ENCODE data around the gene CIAO2B. TPM values are rescaled to one million over a fixed set of nuclear protein-coding genes. Genes with fewer than 3 reads are reported as not detected.

Gene CIAO2B
- polyA plus RNA-seq, 1 donor (not counting 4 experiments of a cell fraction or from before 2014, with no cell fraction given) = 105 TPM

DNA sequence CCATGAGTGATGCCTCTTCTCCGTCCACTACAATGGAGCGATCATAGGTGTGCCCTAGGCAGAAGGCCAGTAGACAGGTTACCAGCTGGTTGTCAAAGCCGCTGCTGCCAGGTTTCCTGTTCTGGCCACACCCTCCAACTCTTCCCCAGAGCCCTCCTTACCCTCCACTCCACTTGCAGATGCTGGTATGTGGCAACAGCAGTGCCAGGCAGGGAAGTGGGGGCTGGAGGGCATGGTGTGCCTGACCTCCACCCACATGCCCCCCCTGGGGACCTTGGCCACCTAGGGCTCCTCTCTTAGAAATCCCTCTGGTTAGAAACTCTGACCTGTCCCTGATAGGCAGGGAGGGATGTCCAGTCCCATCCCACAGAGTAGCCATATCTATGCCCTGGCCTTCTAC is 10.3 kb downstream of the CIAO2B start:
- Histone ChIP-seq H3K36me3 (ENCODE audit: control insufficient read depth in 2 of 2, extremely low read depth in 1 of 2, insufficient read depth in 2 of 2, low read length in 2 of 2) (no peaks in the 10 kb centered on the region), H3K27ac (ENCODE audit: control insufficient read depth, insufficient read depth, low read length) (no peak overlapping the region), H3K9me3 (ENCODE audit: control insufficient read depth, low read depth, low read length) (no peaks in the 10 kb centered on the region), H4K20me1 (ENCODE audit: control insufficient read depth, extremely low read depth, insufficient read depth, low read length) (no peaks in the 10 kb centered on the region), H3K9ac (ENCODE audit: control insufficient read depth, extremely low read depth, insufficient read depth, low read length) (no peak overlapping the region), H3K27me3 (ENCODE audit: control insufficient read depth, extremely low read depth, insufficient read depth, low read length) (peaks cover 44% of the 10 kb centered on the region), H3K4me2 (ENCODE audit: control insufficient read depth, extremely low read depth, insufficient read depth, low read depth, low read length) (no peak overlapping the region), H3K9me1 (ENCODE audit: control insufficient read depth, extremely low read depth, insufficient read depth, low read length) (no peaks in the 10 kb centered on the region), H3K4me1 (ENCODE audit: control insufficient read depth, extremely low read depth, insufficient read depth, low read length) (peaks cover 22% of the 10 kb centered on the region), H2AFZ (ENCODE audit: control insufficient read depth, low read length) (no peak overlapping the region), H3K79me2 (ENCODE audit: control insufficient read depth, insufficient read depth, low read length) (no peaks in the 10 kb centered on the region), H3K4me3 (ENCODE audit: control insufficient read depth in 2 of 3, extremely low read depth in 1 of 3, insufficient read depth in 2 of 3, low read depth in 1 of 3, low read length in 3 of 3) (no peak overlapping the region)
- dilution Hi-C loops (cut with MboI; ENCODE audit: extremely low pct_ligation_motif_present, low sequenced_read_pairs) = no loop called here
- FAIRE-seq (no peak), DNase-seq (ENCODE audit: low read depth, low spot score) (no peak)
- TF ChIP-seq, protein P1, sequence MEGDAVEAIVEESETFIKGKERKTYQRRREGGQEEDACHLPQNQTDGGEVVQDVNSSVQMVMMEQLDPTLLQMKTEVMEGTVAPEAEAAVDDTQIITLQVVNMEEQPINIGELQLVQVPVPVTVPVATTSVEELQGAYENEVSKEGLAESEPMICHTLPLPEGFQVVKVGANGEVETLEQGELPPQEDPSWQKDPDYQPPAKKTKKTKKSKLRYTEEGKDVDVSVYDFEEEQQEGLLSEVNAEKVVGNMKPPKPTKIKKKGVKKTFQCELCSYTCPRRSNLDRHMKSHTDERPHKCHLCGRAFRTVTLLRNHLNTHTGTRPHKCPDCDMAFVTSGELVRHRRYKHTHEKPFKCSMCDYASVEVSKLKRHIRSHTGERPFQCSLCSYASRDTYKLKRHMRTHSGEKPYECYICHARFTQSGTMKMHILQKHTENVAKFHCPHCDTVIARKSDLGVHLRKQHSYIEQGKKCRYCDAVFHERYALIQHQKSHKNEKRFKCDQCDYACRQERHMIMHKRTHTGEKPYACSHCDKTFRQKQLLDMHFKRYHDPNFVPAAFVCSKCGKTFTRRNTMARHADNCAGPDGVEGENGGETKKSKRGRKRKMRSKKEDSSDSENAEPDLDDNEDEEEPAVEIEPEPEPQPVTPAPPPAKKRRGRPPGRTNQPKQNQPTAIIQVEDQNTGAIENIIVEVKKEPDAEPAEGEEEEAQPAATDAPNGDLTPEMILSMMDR (optimal IDR thresholded peaks at IDR 0.05 in 1 of 3, IDR thresholded peaks at IDR 0.05 in 1 of 3, conservative IDR thresholded peaks at IDR 0.05 in 1 of 3; ENCODE audit: extremely low read depth in 1 of 3, insufficient read depth in 2 of 3, low read length in 3 of 3) = no peak
- TF ChIP-seq EZH2 (IDR thresholded peaks at IDR 0.05; ENCODE audit: low read length) = peak; percentile 57

DNA sequence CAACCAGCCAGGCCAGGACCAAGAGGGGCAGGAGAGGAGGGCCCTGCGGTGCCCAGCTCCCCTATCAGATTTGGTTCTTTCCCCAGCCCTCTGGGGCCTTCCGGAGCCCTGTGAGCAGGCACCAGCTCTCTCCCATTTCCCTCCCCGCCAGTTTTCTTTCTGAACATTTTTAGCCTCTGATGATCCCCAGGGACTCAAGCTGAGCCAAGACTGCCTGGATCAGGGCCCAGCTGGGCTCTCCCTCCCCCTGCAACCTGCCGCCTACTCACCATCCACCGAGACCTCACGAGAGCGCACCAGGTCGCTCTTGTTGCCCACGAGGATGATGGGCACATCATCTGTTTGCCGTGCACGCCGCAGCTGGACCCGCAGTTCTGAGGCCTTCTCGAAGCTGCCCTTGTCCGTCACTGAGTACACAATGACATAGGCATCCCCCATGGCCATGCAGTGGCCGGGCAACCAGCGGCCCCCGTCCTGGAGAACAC is 10.9 kb downstream of the CIAO2B start:
- no peak for TF ChIP-seq EZH2 (IDR thresholded peaks at IDR 0.05; ENCODE audit: low read length)
- H2AFZ ChIP-seq (ENCODE audit: control insufficient read depth, low read length) = no peak overlapping the region
- H4K20me1 ChIP-seq (ENCODE audit: control insufficient read depth, extremely low read depth, insufficient read depth, low read length) = no peaks in the 10 kb centered on the region
- no peaks in the 10 kb centered on the region for H3K36me3 ChIP-seq (ENCODE audit: control insufficient read depth in 2 of 2, extremely low read depth in 1 of 2, insufficient read depth in 2 of 2, low read length in 2 of 2)
- H3K9me1 ChIP-seq (ENCODE audit: control insufficient read depth, extremely low read depth, insufficient read depth, low read length) = no peaks in the 10 kb centered on the region
- H3K27me3 ChIP-seq (ENCODE audit: control insufficient read depth, extremely low read depth, insufficient read depth, low read length) = peaks cover 44% of the 10 kb centered on the region
- no peak overlapping the region for H3K4me2 ChIP-seq (ENCODE audit: control insufficient read depth, extremely low read depth, insufficient read depth, low read depth, low read length)
- FAIRE-seq = no peak
- no peaks in the 10 kb centered on the region for H3K9me3 ChIP-seq (ENCODE audit: control insufficient read depth, low read depth, low read length)
- no peak overlapping the region for H3K27ac ChIP-seq (ENCODE audit: control insufficient read depth, insufficient read depth, low read length)
- H3K4me3 ChIP-seq (ENCODE audit: control insufficient read depth in 2 of 3, extremely low read depth in 1 of 3, insufficient read depth in 2 of 3, low read depth in 1 of 3, low read length in 3 of 3) = no peak overlapping the region
- dilution Hi-C loops (cut with MboI; ENCODE audit: extremely low pct_ligation_motif_present, low sequenced_read_pairs) = no loop called here
- DNase-seq (ENCODE audit: low read depth, low spot score) = no peak
- no peaks in the 10 kb centered on the region for H3K79me2 ChIP-seq (ENCODE audit: control insufficient read depth, insufficient read depth, low read length)
- peaks cover 18% of the 10 kb centered on the region for H3K4me1 ChIP-seq (ENCODE audit: control insufficient read depth, extremely low read depth, insufficient read depth, low read length)
- H3K9ac ChIP-seq (ENCODE audit: control insufficient read depth, extremely low read depth, insufficient read depth, low read length) = no peak overlapping the region

All from keratinocyte (primary cell).